Panc1 (cell line): ENCODE results near the gene MAD1L1. TPM values are rescaled to one million over a fixed set of nuclear protein-coding genes. Genes with fewer than 3 reads are reported as not detected.

Source experiments
- ATAC-seq: fragments of 200-7000 bp; cut with Tn5 transposase; 2 replicates; pipeline ENCODE4 v1.9.1; 2020; ENCODE audit warnings: mild to moderate bottlenecking, moderate library complexity
- BruUV-seq: library from RNA; stranded (reverse); fragments of 400-500 nt; replicated peaks from 2 replicates; lab custom pipeline; 2021; lab: Mats Ljungman, UMichigan
- CTCF ChIA-PET: fragments of 300-600 bp; sonication (Branson Sonifier 250); formaldehyde crosslinking; loops from one replicate; lab custom pipeline; 2022; ENCODE audit warnings: antibody characterized with exemption; lab: Charles Lee
- POLR2A ChIA-PET: fragments of 300-600 bp; sonication (Branson Sonifier 250); formaldehyde crosslinking; loops from one replicate; lab custom pipeline; 2022; ENCODE audit warnings: antibody characterized with exemption; lab: Charles Lee
- DNase-seq: peaks from one replicate; pipeline ENCODE4 v3.0.0-alpha.2; 2010; ENCODE audit warnings: low read depth, low spot score
- H3K27ac ChIP-seq: 2 replicates; pipeline ENCODE4 v1.5.1; 2011; ENCODE audit warnings: mild to moderate bottlenecking, low read length, inconsistent platforms
- H3K27me3 ChIP-seq: fragments of 200-500 bp; sonication (Bioruptor generic); 2 replicates; pipeline ENCODE4 v1.6.0; 2014; ENCODE audit warnings: low read length, inconsistent platforms; ENCODE audit not compliant: control insufficient read depth, insufficient read depth
- H3K36me3 ChIP-seq: fragments of 200-500 bp; sonication (Bioruptor generic); 2 replicates; pipeline ENCODE4 v1.5.1; 2014; ENCODE audit warnings: inconsistent platforms, mild to moderate bottlenecking, low read length, moderate library complexity; ENCODE audit not compliant: control insufficient read depth, insufficient read depth
- H3K4me1 ChIP-seq: 2 replicates; pipeline ENCODE4 v1.5.1; 2011; ENCODE audit warnings: inconsistent platforms, mild to moderate bottlenecking, low read length, moderate library complexity; ENCODE audit not compliant: control insufficient read depth, insufficient read depth
- H3K4me3 ChIP-seq, 2 experiments: 2 replicates each; pipeline ENCODE4 v1.5.1; 2011 to 2012; ENCODE audit warnings: low read depth in 2 of 2, low read length in 2 of 2, mild to moderate bottlenecking in 2 of 2, inconsistent platforms in 1 of 2, moderate library complexity in 1 of 2
- H3K9me3 ChIP-seq: fragments of 200-500 bp; sonication (Bioruptor generic); 2 replicates; pipeline ENCODE4 v1.5.1; 2014; ENCODE audit warnings: low read depth, mild to moderate bottlenecking, inconsistent platforms, low read length, moderate library complexity; ENCODE audit not compliant: control insufficient read depth, insufficient read depth
- CTCF ChIP-seq: fragments of 450-650 bp; IDR thresholded peaks from 2 replicates; pipeline ENCODE4 v1.5.1; 2017; ENCODE audit warnings: mild to moderate bottlenecking
- POLR2AphosphoS5 ChIP-seq: IDR thresholded peaks from 2 replicates; pipeline ENCODE4 v1.6.1; 2012; ENCODE audit warnings: mild to moderate bottlenecking, low read depth, low read length, moderate library complexity
- REST ChIP-seq, 2 experiments: IDR thresholded peaks; 2 replicates each; pipeline ENCODE4 v1.6.1; 2011 to 2012; ENCODE audit warnings: low read depth in 2 of 2, control low read depth in 1 of 2, low read length in 1 of 2, mild to moderate bottlenecking in 1 of 2, moderate library complexity in 1 of 2; ENCODE audit not compliant: insufficient read depth in 1 of 2
- SIN3A ChIP-seq: IDR thresholded peaks from 2 replicates; pipeline ENCODE4 v1.6.1; 2012; ENCODE audit warnings: low read depth, mild to moderate bottlenecking, low read length, moderate library complexity, borderline replicate concordance; ENCODE audit not compliant: insufficient read depth
- TCF7L2 ChIP-seq: IDR thresholded peaks from 2 replicates; pipeline ENCODE4 v1.6.1; 2011; ENCODE audit warnings: mild to moderate bottlenecking, low read depth, low read length, inconsistent platforms
- in situ Hi-C: cut with HindIII; loops from 2 replicates; pipeline ENCODE4 v1.10.0; 2016; ENCODE audit warnings: low sequenced_read_pairs, low pct_unique_long_range_greater_than_20kb
- intact Hi-C: fragments of 100-400 bp; cut with micrococcal nuclease; formaldehyde crosslinking; loops from one replicate; pipeline ENCODE4 v1.10.0; 2022; ENCODE audit not compliant: unreplicated experiment
- total RNA-seq: library from RNA; stranded (reverse); gene quantifications from one replicate; pipeline ENCODE4 v1.2.1, GENCODE V29; 2021; ENCODE audit not compliant: unreplicated experiment

MAD1L1 gene
- total RNA-seq, 1 experiment from 2014 or later: 70.8 TPM

GRCh38 chr7:1853431-1853985, 379.2 kb downstream of the MAD1L1 start:
- H3K9me3 ChIP-seq: no peaks in the 10 kb centered on the region
- in situ Hi-C loops (no loop called here), intact Hi-C loops (no loop called here)
- DNase-seq (no peak), ATAC-seq (no peak)
- H3K27me3 ChIP-seq: no peaks in the 10 kb centered on the region
- BruUV-seq: no TSS peak
- ChIA-PET POLR2A (no interaction called here), CTCF (no interaction called here)
- H3K36me3 ChIP-seq: no peaks in the 10 kb centered on the region
- H3K4me3 ChIP-seq: no peak overlapping the region
- TF ChIP-seq SIN3A (no peak), TCF7L2 (no peak), CTCF (no peak), POLR2AphosphoS5 (no peak), REST (IDR thresholded peaks at IDR 0.05; ENCODE audit: insufficient read depth in 1 of 2, low read depth in 2 of 2, low read length in 1 of 2) (no peak)
- no peak overlapping the region for H3K27ac ChIP-seq
- H3K4me1 ChIP-seq: no peaks in the 10 kb centered on the region

- no peak overlapping the region for H3K4me3 ChIP-seq
- no peaks in the 10 kb centered on the region for H3K27me3 ChIP-seq
- no TSS peak for BruUV-seq
- no peaks in the 10 kb centered on the region for H3K9me3 ChIP-seq
- DNase-seq: no peak
- CTCF ChIA-PET: no interaction called here
- no peaks in the 10 kb centered on the region for H3K4me1 ChIP-seq
- ATAC-seq: no peak
- POLR2A ChIA-PET: no interaction called here
- intact Hi-C loops: no loop called here
- H3K27ac ChIP-seq: no peak overlapping the region
- in situ Hi-C loops: no loop called here
- no peak for TF ChIP-seq SIN3A
- no peak for TF ChIP-seq CTCF
- no peak for TF ChIP-seq POLR2AphosphoS5
- TF ChIP-seq REST (IDR thresholded peaks at IDR 0.05; ENCODE audit: insufficient read depth in 1 of 2, low read depth in 2 of 2, low read length in 1 of 2): no peak
- no peak for TF ChIP-seq TCF7L2
- no peaks in the 10 kb centered on the region for H3K36me3 ChIP-seq
Measured at GRCh38 chr7:1852517-1853430, 380.0 kb downstream of the MAD1L1 start.
